Neural progenitor cell (in vitro differentiated cells): ENCODE measurements around the gene KLF11.

Source experiments
- EZH2 ChIP-seq: fragments of 200-600 bp; sonication (generic); IDR thresholded peaks from 2 replicates; pipeline ENCODE4 v1.6.1; 2017; ENCODE audit warnings: antibody characterized with exemption, mild to moderate bottlenecking, moderate library complexity
- EZH2phosphoT487 ChIP-seq: fragments of 200-600 bp; sonication (generic); IDR thresholded peaks from 2 replicates; pipeline ENCODE4 v1.6.1; 2017; ENCODE audit warnings: antibody characterized with exemption
- TF ChIP-seq, protein P1 (sequence below): fragments of 200-600 bp; sonication (generic); IDR thresholded peaks from 2 replicates; pipeline ENCODE4 v1.5.1; 2017; ENCODE audit warnings: antibody characterized with exemption, mild to moderate bottlenecking

DNA sequence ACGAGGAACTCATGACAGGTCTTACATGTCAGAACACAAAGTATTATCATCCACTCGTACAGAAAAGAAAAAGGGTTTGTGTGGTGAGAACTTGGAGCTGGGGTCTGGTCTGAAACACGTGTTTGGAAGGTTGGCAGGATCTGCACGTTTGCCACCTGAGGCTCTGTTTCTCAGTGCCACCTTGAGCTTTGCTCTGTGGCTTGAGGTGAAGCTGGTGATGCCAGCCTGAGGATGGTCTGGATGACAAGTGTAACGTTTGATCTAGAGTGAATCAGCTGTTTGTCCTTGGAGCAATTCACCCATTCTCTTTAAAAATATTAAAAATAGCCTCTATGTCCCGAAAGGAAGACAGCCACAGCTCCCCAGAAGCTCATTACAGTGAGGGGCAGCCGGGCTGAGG, 45.4 kb upstream of the KLF11 start:
- TF ChIP-seq, protein P1, sequence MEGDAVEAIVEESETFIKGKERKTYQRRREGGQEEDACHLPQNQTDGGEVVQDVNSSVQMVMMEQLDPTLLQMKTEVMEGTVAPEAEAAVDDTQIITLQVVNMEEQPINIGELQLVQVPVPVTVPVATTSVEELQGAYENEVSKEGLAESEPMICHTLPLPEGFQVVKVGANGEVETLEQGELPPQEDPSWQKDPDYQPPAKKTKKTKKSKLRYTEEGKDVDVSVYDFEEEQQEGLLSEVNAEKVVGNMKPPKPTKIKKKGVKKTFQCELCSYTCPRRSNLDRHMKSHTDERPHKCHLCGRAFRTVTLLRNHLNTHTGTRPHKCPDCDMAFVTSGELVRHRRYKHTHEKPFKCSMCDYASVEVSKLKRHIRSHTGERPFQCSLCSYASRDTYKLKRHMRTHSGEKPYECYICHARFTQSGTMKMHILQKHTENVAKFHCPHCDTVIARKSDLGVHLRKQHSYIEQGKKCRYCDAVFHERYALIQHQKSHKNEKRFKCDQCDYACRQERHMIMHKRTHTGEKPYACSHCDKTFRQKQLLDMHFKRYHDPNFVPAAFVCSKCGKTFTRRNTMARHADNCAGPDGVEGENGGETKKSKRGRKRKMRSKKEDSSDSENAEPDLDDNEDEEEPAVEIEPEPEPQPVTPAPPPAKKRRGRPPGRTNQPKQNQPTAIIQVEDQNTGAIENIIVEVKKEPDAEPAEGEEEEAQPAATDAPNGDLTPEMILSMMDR = no peak
- TF ChIP-seq EZH2phosphoT487 (no peak), EZH2 (no peak)
